GM12864 (cell line): ENCODE results near the gene LRRC47.
A peak's percentile ranks its signal among the peaks of the same experiment; 100 is the strongest.
"Not testable (repeated sequence)": the region's sequence is repeated elsewhere in the genome, so short reads cannot be mapped to it uniquely, and the experiment has no call there.

Experiments used
- DNase-seq: peaks from one replicate; pipeline ENCODE4 v3.0.0-alpha.2; 2011; ENCODE audit warnings: low read depth
- H3K4me3 ChIP-seq: 2 replicates; pipeline ENCODE4 v1.5.1; 2011; ENCODE audit warnings: mild to moderate bottlenecking, low read depth, low read length, control low read depth
- CTCF ChIP-seq: IDR thresholded peaks from 2 replicates; pipeline ENCODE4 v1.5.1; 2011; ENCODE audit warnings: low read depth, mild to moderate bottlenecking, moderate library complexity, low read length, control low read depth, inconsistent platforms; ENCODE audit errors: missing control alignments

The LRRC47 gene

GRCh38 chr1:3807769-3808168, 11.5 kb upstream of the LRRC47 start:
- DNase-seq = no peak
- H3K4me3 ChIP-seq = no peak overlapping the region
- TF ChIP-seq CTCF = no peak

- H3K4me3 ChIP-seq = no peak overlapping the region
- no peak for DNase-seq
- no peak for TF ChIP-seq CTCF
Measured at GRCh38 chr1:3805038-3805437, 8.7 kb upstream of the LRRC47 start.

GRCh38 chr1:3804627-3804944, 8.3 kb upstream of the LRRC47 start:
- DNase-seq, H3K4me3 ChIP-seq: not testable (repeated sequence)

GRCh38 chr1:3803905-3804626, 7.8 kb upstream of the LRRC47 start:
- DNase-seq = no peak
- no peak overlapping the region for H3K4me3 ChIP-seq
- TF ChIP-seq CTCF = no peak

GRCh38 chr1:3800795-3801194, 4.5 kb upstream of the LRRC47 start:
- not testable (repeated sequence) for DNase-seq, H3K4me3 ChIP-seq

- H3K4me3 ChIP-seq = no peak overlapping the region
- TF ChIP-seq CTCF = no peak
- DNase-seq = no peak
Measured at GRCh38 chr1:3799976-3800685, 3.8 kb upstream of the LRRC47 start.

GRCh38 chr1:3795453-3796214, 664 bp downstream of the LRRC47 start:
- DNase-seq = no peak
- TF ChIP-seq CTCF = no peak
- peak overlapping the region; percentile 99 for H3K4me3 ChIP-seq
